K562 (cell line): ENCODE data around the gene PLA2R1.

ENCODE experiments used
- HDAC8 ChIP-seq: fragments of 450-650 bp; IDR thresholded peaks from 2 replicates; pipeline ENCODE4 v1.6.1; 2016; ENCODE audit warnings: mild to moderate bottlenecking, missing genetic modification characterization, moderate library complexity, missing compliant biosample characterization
- JUN ChIP-seq, 2 experiments: sonication (generic) in 1 of 2; formaldehyde crosslinking in 1 of 2; IDR thresholded peaks; 2 replicates each; pipeline versions ENCODE4 v1.6.1 to v1.8.0; 2012 to 2022; ENCODE audit warnings: borderline replicate concordance in 2 of 2, mild to moderate bottlenecking in 2 of 2, improper control_type of control experiment in 1 of 2, low read depth in 1 of 2, low read length in 1 of 2, missing genetic modification reagents in 1 of 2
- SMARCA5 ChIP-seq: fragments of 450-650 bp; IDR thresholded peaks from 2 replicates; pipeline ENCODE4 v1.6.1; 2016
- ZBTB8A ChIP-seq: fragments of 450-650 bp; IDR thresholded peaks from 2 replicates; pipeline ENCODE4 v1.6.1; 2018; ENCODE audit warnings: mild to moderate bottlenecking, moderate library complexity; ENCODE audit not compliant: partially characterized antibody
- TF ChIP-seq, protein P1 (sequence below), 2 experiments: fragments of 450-650 bp in 1 of 2; sonication (generic) in 1 of 2; formaldehyde crosslinking; conservative IDR thresholded peaks; 2 replicates each; pipeline versions ENCODE4 v1.4.0 to v1.8.1; 2020 to 2022; ENCODE audit warnings: mild to moderate bottlenecking in 1 of 2, missing genetic modification reagents in 1 of 2

DNA sequence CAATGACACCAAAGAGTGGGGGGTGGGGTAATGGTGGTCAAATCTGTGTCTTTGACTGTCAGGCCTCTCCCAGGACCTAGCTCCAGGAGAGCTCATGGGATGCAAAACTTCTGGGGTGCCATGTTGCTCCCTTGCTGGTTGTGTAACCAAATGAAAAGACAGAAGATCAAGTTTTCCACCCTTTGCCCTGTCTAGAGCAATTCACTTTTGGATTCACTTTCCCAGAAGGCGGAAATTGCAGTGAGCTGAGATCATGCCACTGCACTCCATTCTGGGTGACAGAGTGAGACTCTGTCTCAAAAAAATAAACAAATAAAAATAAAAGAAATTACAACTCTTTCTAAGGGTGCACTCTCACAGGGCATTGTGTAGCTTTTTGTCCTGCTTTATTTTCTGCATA is 34.9 kb upstream of the PLA2R1 start:
- TF ChIP-seq JUN (IDR thresholded peaks at IDR 0.05; ENCODE audit: borderline replicate concordance, low read depth, low read length) (no peak), JUN (CRISPR knock-in tag; IDR thresholded peaks at IDR 0.05; ENCODE audit: borderline replicate concordance) (no peak), SMARCA5 (no peak), HDAC8 (tag) (no peak), ZBTB8A (no peak)
- TF ChIP-seq, protein P1, sequence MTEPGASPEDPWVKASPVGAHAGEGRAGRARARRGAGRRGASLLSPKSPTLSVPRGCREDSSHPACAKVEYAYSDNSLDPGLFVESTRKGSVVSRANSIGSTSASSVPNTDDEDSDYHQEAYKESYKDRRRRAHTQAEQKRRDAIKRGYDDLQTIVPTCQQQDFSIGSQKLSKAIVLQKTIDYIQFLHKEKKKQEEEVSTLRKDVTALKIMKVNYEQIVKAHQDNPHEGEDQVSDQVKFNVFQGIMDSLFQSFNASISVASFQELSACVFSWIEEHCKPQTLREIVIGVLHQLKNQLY (CRISPR knock-in tag; conservative IDR thresholded peaks at IDR 0.05): no peak
